ENCODE results near the gene IL16.

The IL16 gene

GRCh38 chr15:81277851-81278250 lies 81.2 kb downstream of the IL16 start:
- no peak for DNase-seq

- no peak for DNase-seq
Observed at GRCh38 chr15:81278306-81279029, 81.8 kb downstream of the IL16 start.

GRCh38 chr15:81279621-81280485 lies 83.2 kb downstream of the IL16 start:
- no peak for DNase-seq

- DNase-seq: no peak
Observed at GRCh38 chr15:81280696-81281455, 84.2 kb downstream of the IL16 start.

GRCh38 chr15:81281456-81281735 lies 84.7 kb downstream of the IL16 start:
- no peak for DNase-seq

- no peak for DNase-seq
Observed at GRCh38 chr15:81281766-81282605, 85.3 kb downstream of the IL16 start.

GRCh38 chr15:81282606-81282895 lies 85.9 kb downstream of the IL16 start:
- DNase-seq: no peak

- DNase-seq: no peak
Observed at GRCh38 chr15:81282911-81283310, 86.2 kb downstream of the IL16 start.

- no peak for DNase-seq
Observed at GRCh38 chr15:81284256-81285031, 87.8 kb downstream of the IL16 start.

GRCh38 chr15:81285461-81285860 lies 88.8 kb downstream of the IL16 start:
- DNase-seq: no peak

- DNase-seq: no peak
Observed at GRCh38 chr15:81286621-81287121, 90.0 kb downstream of the IL16 start.

GRCh38 chr15:81288040-81288439 lies 91.4 kb downstream of the IL16 start:
- DNase-seq: no peak

GRCh38 chr15:81288616-81289015 lies 91.9 kb downstream of the IL16 start:
- no peak for DNase-seq

- no peak for DNase-seq
Observed at GRCh38 chr15:81289910-81290309, 93.2 kb downstream of the IL16 start.

- no peak for DNase-seq
Observed at GRCh38 chr15:81291916-81292522, 95.3 kb downstream of the IL16 start.

- DNase-seq: no peak
Observed at GRCh38 chr15:81292523-81293001, 95.9 kb downstream of the IL16 start.

GRCh38 chr15:81293728-81294515 lies 97.2 kb downstream of the IL16 start:
- DNase-seq: no peak

GRCh38 chr15:81294516-81294880 lies 97.8 kb downstream of the IL16 start:
- no peak for DNase-seq

- DNase-seq: no peak
Observed at GRCh38 chr15:81295486-81296121, 98.9 kb downstream of the IL16 start.

- DNase-seq: no peak
Observed at GRCh38 chr15:81296186-81296585, 99.5 kb downstream of the IL16 start.
